ENCODE data around the gene IL11RA.
A peak's percentile ranks its signal among the peaks of the same experiment; 100 is the strongest.

The IL11RA gene

DNA sequence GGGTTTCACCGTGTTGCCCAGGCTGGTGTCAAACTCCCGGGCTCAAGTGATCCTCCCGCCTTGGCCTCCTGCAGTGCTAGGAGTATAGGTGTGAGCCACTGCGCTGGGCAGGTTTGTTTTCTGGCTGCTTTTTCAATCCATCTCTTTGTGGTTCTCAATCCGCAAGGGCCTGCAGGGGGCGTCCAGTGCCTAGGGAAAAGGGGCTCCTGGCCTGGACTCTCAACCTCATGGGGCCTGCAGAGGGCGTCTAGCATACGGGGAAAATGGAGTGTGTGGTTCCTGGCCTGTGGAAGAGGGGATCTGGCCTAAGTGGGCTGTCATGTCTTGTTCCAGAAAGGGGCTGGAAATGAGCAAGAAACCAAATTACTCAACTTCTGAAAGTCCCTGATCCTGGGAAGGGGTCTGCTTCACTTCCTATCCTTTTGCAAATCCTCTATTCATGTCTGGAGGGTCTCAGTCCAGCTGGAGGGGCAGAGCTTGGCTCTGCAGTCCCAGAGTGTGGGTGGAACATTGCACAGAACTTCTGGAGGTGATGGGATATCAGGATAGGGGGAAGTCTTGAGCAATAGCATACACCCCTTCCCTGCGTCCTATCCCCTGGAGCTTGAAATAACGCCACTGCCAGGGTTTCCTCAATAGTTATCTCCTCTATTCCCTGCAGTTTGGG, 23.2 kb downstream of the IL11RA start:
- H2AFZ ChIP-seq (ENCODE audit: low read depth, low read length, severe bottlenecking): no peak overlapping the region
- no peaks in the 10 kb centered on the region for H3K27me3 ChIP-seq (ENCODE audit: low read length)
- no peak overlapping the region for H3K27ac ChIP-seq (ENCODE audit: low read depth, low read length)

DNA sequence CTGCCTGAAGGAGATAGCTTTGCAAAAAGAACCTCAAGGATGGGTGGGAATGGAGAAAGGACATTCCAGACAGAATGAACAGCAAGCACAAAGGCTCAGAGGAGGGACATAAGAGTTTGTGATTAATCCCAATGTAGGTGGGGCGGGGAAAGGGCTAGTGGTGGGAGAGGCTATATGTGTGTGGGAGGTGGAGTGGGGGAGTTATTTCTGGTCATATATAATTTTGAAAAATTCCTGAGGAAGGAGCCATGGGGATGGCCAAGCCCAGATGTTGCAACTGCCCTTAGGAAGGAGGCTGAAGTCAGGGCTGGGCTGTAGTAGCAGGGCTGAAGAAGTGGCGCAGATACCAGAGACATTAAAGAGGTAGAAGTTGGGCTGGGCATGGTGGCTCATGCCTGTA, 23.9 kb downstream of the IL11RA start:
- TF ChIP-seq, protein P1, sequence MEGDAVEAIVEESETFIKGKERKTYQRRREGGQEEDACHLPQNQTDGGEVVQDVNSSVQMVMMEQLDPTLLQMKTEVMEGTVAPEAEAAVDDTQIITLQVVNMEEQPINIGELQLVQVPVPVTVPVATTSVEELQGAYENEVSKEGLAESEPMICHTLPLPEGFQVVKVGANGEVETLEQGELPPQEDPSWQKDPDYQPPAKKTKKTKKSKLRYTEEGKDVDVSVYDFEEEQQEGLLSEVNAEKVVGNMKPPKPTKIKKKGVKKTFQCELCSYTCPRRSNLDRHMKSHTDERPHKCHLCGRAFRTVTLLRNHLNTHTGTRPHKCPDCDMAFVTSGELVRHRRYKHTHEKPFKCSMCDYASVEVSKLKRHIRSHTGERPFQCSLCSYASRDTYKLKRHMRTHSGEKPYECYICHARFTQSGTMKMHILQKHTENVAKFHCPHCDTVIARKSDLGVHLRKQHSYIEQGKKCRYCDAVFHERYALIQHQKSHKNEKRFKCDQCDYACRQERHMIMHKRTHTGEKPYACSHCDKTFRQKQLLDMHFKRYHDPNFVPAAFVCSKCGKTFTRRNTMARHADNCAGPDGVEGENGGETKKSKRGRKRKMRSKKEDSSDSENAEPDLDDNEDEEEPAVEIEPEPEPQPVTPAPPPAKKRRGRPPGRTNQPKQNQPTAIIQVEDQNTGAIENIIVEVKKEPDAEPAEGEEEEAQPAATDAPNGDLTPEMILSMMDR (IDR thresholded peaks at IDR 0.05; ENCODE audit: insufficient read depth, low read length, poor library complexity, severe bottlenecking): no peak
- TF ChIP-seq EZH2phosphoT487 (conservative IDR thresholded peaks at IDR 0.05; ENCODE audit: low read length): no peak
- Histone ChIP-seq H3K4me3 (ENCODE audit: insufficient read depth, low read length, poor library complexity, severe bottlenecking) (no peak overlapping the region), H4K20me1 (ENCODE audit: low read depth, low read length) (no peaks in the 10 kb centered on the region), H3K27me3 (ENCODE audit: low read length) (no peaks in the 10 kb centered on the region), H3K79me2 (ENCODE audit: insufficient read depth, low read length) (no peaks in the 10 kb centered on the region), H2AFZ (ENCODE audit: low read depth, low read length, severe bottlenecking) (no peak overlapping the region), H3K9me3 (ENCODE audit: insufficient read depth, low read length) (no peaks in the 10 kb centered on the region), H3K9me2 (replicated peaks; ENCODE audit: insufficient read depth, low read length) (no peaks in the 10 kb centered on the region), H3K4me2 (ENCODE audit: low read depth, low read length, poor library complexity, severe bottlenecking) (no peak overlapping the region), H3F3A (ENCODE audit: insufficient read depth) (no peaks in the 10 kb centered on the region), H3K9ac (ENCODE audit: low read length) (no peak overlapping the region), H3K27ac (ENCODE audit: low read depth, low read length) (no peak overlapping the region), H3K36me3 (ENCODE audit: low read length) (no peaks in the 10 kb centered on the region)

More for the DNA sequence above, 23.2 kb downstream of the IL11RA start:
- no peaks in the 10 kb centered on the region for H3K9me2 ChIP-seq (replicated peaks; ENCODE audit: insufficient read depth, low read length)
- TF ChIP-seq, protein P1 (IDR thresholded peaks at IDR 0.05; ENCODE audit: insufficient read depth, low read length, poor library complexity, severe bottlenecking): peak; percentile 98
- TF ChIP-seq EZH2phosphoT487 (conservative IDR thresholded peaks at IDR 0.05; ENCODE audit: low read length): no peak
- H3K9ac ChIP-seq (ENCODE audit: low read length): no peak overlapping the region
- H3K4me2 ChIP-seq (ENCODE audit: low read depth, low read length, poor library complexity, severe bottlenecking): no peak overlapping the region
- no peaks in the 10 kb centered on the region for H3K9me3 ChIP-seq (ENCODE audit: insufficient read depth, low read length)
- H3K36me3 ChIP-seq (ENCODE audit: low read length): no peaks in the 10 kb centered on the region
- H3K79me2 ChIP-seq (ENCODE audit: insufficient read depth, low read length): no peaks in the 10 kb centered on the region
- H3K4me3 ChIP-seq (ENCODE audit: insufficient read depth, low read length, poor library complexity, severe bottlenecking): no peak overlapping the region
- H3F3A ChIP-seq (ENCODE audit: insufficient read depth): no peaks in the 10 kb centered on the region
- H4K20me1 ChIP-seq (ENCODE audit: low read depth, low read length): no peaks in the 10 kb centered on the region

DNA sequence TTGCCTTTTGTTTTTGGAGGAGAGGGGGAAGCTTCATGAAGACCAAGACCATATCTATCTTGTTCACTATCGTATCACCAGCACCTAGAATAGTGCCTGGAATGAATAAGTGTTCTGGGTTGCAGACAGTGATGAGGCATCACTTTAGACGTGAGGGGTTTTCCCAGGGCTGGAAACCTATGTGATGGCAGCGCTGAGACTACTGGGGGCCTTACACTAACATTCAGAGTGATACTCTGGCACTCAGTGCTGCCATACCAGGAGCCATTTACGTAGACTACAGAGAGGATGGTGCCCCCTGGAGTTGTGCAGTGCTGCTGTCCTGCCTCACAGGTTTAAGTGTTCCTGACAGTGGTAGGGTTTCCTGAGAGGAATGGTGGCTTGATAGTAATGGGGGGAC, 32.2 kb downstream of the IL11RA start:
- TF ChIP-seq, protein P1 (IDR thresholded peaks at IDR 0.05; ENCODE audit: insufficient read depth, low read length, poor library complexity, severe bottlenecking): no peak
- no peak for TF ChIP-seq EZH2phosphoT487 (conservative IDR thresholded peaks at IDR 0.05; ENCODE audit: low read length)
- Histone ChIP-seq H3K27ac (ENCODE audit: low read depth, low read length) (no peak overlapping the region), H3K4me3 (ENCODE audit: insufficient read depth, low read length, poor library complexity, severe bottlenecking) (no peak overlapping the region), H3K4me2 (ENCODE audit: low read depth, low read length, poor library complexity, severe bottlenecking) (no peak overlapping the region), H3K27me3 (ENCODE audit: low read length) (no peaks in the 10 kb centered on the region), H3K79me2 (ENCODE audit: insufficient read depth, low read length) (no peaks in the 10 kb centered on the region), H3K9ac (ENCODE audit: low read length) (no peak overlapping the region), H3K9me2 (replicated peaks; ENCODE audit: insufficient read depth, low read length) (no peaks in the 10 kb centered on the region), H3F3A (ENCODE audit: insufficient read depth) (no peaks in the 10 kb centered on the region), H3K36me3 (ENCODE audit: low read length) (no peaks in the 10 kb centered on the region), H4K20me1 (ENCODE audit: low read depth, low read length) (no peaks in the 10 kb centered on the region), H2AFZ (ENCODE audit: low read depth, low read length, severe bottlenecking) (no peak overlapping the region), H3K9me3 (ENCODE audit: insufficient read depth, low read length) (no peaks in the 10 kb centered on the region)
